Measurements from ENCODE around the gene HLA-DOB.

Gene HLA-DOB

GRCh38 chr6:32849126-32849525, 32.3 kb upstream of the HLA-DOB start:
- TF ChIP-seq CTCF (conservative IDR thresholded peaks at IDR 0.05) = no peak
- TF ChIP-seq ZFX (IDR thresholded peaks at IDR 0.05) = no peak
- H3K27ac ChIP-seq = no peak overlapping the region

GRCh38 chr6:32847795-32848194, 31.0 kb upstream of the HLA-DOB start:
- H3K27ac ChIP-seq = no peak overlapping the region
- no peak for TF ChIP-seq ZFX (IDR thresholded peaks at IDR 0.05)

- TF ChIP-seq ZFX (IDR thresholded peaks at IDR 0.05) = no peak
- no peak for TF ChIP-seq CTCF (conservative IDR thresholded peaks at IDR 0.05)
- H3K27ac ChIP-seq = no peak overlapping the region
These were observed 30.2 kb upstream of the HLA-DOB start for GRCh38 chr6:32847004-32847403.

- H3K27ac ChIP-seq = no peak overlapping the region
- TF ChIP-seq CTCF (conservative IDR thresholded peaks at IDR 0.05) (no peak), ZFX (IDR thresholded peaks at IDR 0.05) (no peak)
These were observed 28.6 kb upstream of the HLA-DOB start for GRCh38 chr6:32845384-32845884.

- no peak for TF ChIP-seq ZFX (IDR thresholded peaks at IDR 0.05)
- TF ChIP-seq CTCF (conservative IDR thresholded peaks at IDR 0.05) = no peak
- no peak overlapping the region for H3K27ac ChIP-seq
These were observed 28.1 kb upstream of the HLA-DOB start for GRCh38 chr6:32844839-32845383.

GRCh38 chr6:32843979-32844838, 27.4 kb upstream of the HLA-DOB start, which contains the start of gene PSMB8:
PSMB8 (minus strand) TSS chr6:32844047; CDS start chr6:32843996, 51 bp downstream.
- no peak within 1 kb of the TSS for H3K27ac ChIP-seq
- no peak for TF ChIP-seq ZFX (IDR thresholded peaks at IDR 0.05)
- no peak; the same call in 1 of the 2 replicates for TF ChIP-seq CTCF (conservative IDR thresholded peaks at IDR 0.05)

- H3K27ac ChIP-seq = no peak overlapping the region
- no peak for TF ChIP-seq ZFX (IDR thresholded peaks at IDR 0.05)
- TF ChIP-seq CTCF (conservative IDR thresholded peaks at IDR 0.05) = no peak
These were observed 26.7 kb upstream of the HLA-DOB start for GRCh38 chr6:32843331-32843978.
